GM23248 (cell line): Measurements from ENCODE around the gene HLA-DMA.

Source experiments
- EZH2 ChIP-seq: fragments of 200-600 bp; sonication (generic); IDR thresholded peaks from 2 replicates; pipeline ENCODE4 v1.6.1; 2018; ENCODE audit warnings: antibody characterized with exemption, mild to moderate bottlenecking; ENCODE audit not compliant: insufficient read depth, poor library complexity, severe bottlenecking
- EZH2phosphoT487 ChIP-seq: fragments of 200-600 bp; sonication (generic); IDR thresholded peaks from 2 replicates; pipeline ENCODE4 v1.6.1; 2018; ENCODE audit warnings: antibody characterized with exemption, moderate library complexity, mild to moderate bottlenecking, low read depth; ENCODE audit not compliant: insufficient read depth

- TF ChIP-seq EZH2phosphoT487 = no peak
- no peak for TF ChIP-seq EZH2
These were observed 46.4 kb downstream of the HLA-DMA start for GRCh38 chr6:32906539-32906938.
